22Rv1 (cell line): ENCODE data around the gene CRAMP1.

Experiments
- ZFX ChIP-seq: fragments of 450-650 bp; IDR thresholded peaks from 2 replicates; pipeline ENCODE4 v1.6.1; 2017; ENCODE audit warnings: antibody characterized with exemption, borderline replicate concordance
- TF ChIP-seq, protein P1 (sequence below): fragments of 450-650 bp; IDR thresholded peaks from 2 replicates; pipeline ENCODE4 v1.5.1; 2017; ENCODE audit warnings: mild to moderate bottlenecking

DNA sequence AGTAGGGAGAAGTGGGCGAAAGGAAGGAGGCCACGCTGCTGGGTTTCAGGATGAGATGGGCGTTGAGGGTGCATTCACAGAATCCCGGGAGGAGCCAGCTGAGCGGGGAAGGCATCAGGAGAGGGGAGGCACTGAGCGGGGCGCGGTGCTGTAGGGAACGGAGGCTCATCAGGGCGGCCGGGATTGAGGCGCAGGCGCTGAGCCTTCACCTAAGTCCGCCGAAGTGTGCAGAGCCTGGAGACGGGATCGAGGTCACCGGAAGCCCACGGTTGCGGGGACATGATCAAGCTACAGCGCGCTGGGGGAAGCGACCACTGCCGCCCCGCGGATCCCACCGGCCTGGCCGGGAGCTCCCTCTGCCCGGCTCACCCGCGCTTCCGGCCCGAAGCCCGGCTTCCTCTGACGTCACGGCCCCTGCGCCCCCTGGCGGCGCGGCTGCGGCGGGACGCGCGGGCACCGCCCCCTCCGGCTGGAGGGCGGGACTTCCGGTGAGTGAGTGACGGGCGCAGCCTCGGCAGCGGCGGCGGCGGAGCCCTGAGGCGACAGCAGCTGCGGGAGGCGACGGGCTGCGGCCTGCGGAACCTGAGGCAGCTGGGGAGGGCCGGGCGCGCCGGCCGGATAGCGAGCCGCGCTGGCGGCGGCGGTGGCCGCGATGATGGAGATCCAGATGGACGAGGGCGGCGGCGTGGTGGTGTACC is 93.7 kb downstream of the CRAMP1 start, which contains the start of gene MAPK8IP3:
- TF ChIP-seq, protein P1, sequence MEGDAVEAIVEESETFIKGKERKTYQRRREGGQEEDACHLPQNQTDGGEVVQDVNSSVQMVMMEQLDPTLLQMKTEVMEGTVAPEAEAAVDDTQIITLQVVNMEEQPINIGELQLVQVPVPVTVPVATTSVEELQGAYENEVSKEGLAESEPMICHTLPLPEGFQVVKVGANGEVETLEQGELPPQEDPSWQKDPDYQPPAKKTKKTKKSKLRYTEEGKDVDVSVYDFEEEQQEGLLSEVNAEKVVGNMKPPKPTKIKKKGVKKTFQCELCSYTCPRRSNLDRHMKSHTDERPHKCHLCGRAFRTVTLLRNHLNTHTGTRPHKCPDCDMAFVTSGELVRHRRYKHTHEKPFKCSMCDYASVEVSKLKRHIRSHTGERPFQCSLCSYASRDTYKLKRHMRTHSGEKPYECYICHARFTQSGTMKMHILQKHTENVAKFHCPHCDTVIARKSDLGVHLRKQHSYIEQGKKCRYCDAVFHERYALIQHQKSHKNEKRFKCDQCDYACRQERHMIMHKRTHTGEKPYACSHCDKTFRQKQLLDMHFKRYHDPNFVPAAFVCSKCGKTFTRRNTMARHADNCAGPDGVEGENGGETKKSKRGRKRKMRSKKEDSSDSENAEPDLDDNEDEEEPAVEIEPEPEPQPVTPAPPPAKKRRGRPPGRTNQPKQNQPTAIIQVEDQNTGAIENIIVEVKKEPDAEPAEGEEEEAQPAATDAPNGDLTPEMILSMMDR, result peak; percentile 96
- TF ChIP-seq ZFX, result no peak
